HG03045 (cell line): ENCODE results near the gene COL4A2.

Source experiments
- ATAC-seq: cut with Tn5 transposase; IDR thresholded peaks from one replicate; pipeline ENCODE4 v1.9.1; 2021; ENCODE audit warnings: mild to moderate bottlenecking, moderate library complexity; ENCODE audit not compliant: unreplicated experiment

The COL4A2 gene

GRCh38 chr13:110306960-110307766 lies at the start of gene COL4A2, which contains the start of gene COL4A1:
Gene COL4A2, plus strand, starts transcription at chr13:110307284. Its CDS starts 620 bp downstream, at chr13:110307904.
Gene COL4A1, minus strand, starts transcription at chr13:110307157. Its CDS starts 130 bp downstream, at chr13:110307027.
- ATAC-seq = no peak

DNA sequence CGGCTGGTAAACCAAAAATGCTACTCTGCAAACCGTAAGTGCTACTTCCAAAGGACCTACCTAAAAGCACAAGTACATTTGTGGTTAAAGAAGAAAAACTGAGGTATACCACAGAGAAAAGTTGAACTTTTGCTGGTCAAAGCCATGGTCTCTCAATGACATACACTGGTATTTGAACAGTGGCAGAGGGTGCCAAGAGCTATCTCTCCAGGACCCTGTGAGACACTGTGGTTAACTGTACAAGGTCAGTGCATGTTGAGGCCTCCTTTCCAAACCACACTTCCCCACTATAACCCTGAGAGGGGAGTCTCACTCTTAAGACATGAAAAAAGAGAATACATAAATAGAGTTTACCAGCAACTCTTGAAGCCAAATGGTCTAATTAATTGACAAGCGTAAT lies 49.7 kb upstream of the COL4A2 start:
- ATAC-seq = no peak

DNA sequence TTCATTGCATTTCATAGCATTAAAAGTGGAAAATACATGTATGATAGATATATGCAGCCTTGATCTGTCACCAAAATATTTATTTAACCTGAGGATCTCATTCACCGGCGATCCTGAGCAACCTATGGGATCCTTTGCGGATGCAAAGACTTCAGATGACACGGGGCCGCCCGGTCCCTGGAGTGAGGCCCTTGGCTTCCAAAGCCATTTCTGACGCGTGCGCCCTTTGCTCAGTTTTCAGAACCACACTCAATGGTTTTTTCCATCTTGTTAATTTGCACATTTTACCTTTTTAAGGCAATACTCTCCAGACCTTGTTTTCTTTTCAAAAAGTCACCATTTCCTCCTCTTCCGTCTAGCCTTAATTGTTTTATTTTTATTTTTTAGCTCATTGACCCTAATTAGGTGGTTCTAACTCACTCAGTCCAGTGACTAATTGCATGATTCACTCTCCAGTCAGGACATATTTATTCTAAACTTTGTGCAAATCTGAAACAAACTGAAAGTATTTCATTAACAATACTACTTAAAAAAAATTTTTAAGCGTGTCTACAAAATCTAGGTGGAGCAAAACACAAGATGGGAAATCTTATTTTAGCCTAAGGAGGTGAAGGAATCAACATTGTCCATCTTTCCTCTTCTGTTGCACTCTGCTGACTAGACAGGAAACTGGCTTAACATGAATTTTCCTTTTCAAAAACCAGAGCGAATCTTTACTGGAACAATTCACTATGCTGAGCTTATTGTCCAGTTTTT lies 48.0 kb upstream of the COL4A2 start:
- ATAC-seq = no peak

GRCh38 chr13:110259651-110260050 lies 47.4 kb upstream of the COL4A2 start:
- no peak for ATAC-seq

DNA sequence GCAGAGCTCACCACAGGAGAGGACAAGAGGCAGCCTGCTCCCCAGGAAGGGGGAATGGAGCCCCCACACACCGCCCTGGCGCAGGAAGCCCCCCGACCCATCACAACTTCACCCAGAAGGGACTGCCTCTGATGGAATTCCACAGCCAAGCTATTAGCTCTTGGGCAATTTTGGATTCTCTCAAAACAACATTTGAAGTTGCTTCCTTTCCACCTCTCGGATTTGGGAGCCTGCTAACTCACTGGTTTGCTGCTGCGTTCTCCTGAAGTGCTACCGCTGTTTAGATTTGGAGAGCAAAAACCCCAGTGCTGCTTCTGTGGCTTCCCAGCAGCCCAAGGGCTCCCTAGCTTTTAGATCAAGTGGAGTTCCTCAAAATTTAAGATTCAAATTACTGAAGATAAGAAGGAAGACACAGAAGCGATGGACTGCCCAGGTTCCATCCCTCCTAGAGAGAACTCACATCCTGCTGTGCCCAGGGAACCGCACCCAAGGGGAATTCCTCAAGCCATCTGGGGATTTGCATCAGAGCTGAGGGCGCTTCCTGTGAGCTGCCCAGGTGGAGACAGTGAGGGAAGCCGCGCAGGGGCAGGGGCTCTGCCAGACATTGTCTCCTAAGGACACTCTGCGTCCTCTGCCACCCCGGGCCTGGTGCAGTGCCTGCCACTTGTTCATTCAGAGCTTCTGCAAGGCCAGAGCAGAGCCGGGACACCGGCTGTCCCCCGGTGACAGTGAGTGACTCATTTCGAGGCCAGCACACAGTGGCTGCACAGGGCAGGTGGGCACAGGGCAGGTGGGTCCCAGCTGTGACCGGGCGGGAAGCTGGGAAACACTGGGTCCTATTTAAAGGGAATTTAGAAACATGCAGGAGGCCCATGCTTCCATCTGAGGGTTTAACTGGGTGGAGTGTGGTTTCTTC lies 45.7 kb upstream of the COL4A2 start:
- ATAC-seq = no peak

GRCh38 chr13:110262082-110262436 lies 45.0 kb upstream of the COL4A2 start:
- ATAC-seq = no peak

DNA sequence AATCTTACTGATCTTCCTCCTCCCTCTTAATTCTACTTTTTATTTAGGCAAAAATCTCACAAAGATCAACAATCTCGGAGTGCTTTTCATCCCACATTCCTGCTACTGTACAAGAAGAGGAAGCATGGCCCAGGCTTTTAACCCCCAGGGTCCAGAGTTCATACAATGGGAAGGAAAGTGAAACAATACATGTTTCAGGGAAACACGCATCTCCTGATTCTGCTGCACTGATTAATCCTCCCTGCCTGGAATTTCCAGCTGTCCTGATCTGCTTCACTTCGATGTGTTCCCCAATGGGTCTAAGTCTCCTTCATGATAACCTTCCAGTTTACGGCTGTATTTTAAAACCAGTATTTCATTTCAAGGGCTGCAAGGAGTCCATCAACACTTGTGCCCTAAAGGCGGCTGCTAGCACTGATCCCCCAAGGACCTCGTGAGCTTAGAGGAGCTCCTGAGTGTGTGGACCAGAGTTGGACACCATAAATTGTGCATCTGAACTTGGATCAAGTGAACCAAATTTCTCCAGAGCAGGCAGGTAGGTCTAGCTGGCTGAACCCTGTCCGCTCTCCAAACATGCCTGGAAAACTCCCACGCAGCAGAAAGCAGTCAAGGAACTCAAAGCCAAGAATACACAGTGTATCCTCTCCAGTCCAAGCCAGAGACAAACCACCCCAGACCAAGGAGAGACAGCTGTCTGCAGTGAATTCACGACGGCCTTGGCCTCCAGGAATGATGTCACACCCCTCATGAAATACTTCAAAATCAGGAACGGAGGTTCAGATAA lies 44.4 kb upstream of the COL4A2 start:
- no peak for ATAC-seq

- ATAC-seq = no peak
Observed at GRCh38 chr13:110263404-110263803, 43.7 kb upstream of the COL4A2 start.

GRCh38 chr13:110263888-110264287 lies 43.2 kb upstream of the COL4A2 start:
- no peak for ATAC-seq

- no peak for ATAC-seq
Observed at GRCh38 chr13:110264685-110265275, 42.3 kb upstream of the COL4A2 start.

GRCh38 chr13:110265341-110265681 lies 41.8 kb upstream of the COL4A2 start:
- no peak for ATAC-seq

DNA sequence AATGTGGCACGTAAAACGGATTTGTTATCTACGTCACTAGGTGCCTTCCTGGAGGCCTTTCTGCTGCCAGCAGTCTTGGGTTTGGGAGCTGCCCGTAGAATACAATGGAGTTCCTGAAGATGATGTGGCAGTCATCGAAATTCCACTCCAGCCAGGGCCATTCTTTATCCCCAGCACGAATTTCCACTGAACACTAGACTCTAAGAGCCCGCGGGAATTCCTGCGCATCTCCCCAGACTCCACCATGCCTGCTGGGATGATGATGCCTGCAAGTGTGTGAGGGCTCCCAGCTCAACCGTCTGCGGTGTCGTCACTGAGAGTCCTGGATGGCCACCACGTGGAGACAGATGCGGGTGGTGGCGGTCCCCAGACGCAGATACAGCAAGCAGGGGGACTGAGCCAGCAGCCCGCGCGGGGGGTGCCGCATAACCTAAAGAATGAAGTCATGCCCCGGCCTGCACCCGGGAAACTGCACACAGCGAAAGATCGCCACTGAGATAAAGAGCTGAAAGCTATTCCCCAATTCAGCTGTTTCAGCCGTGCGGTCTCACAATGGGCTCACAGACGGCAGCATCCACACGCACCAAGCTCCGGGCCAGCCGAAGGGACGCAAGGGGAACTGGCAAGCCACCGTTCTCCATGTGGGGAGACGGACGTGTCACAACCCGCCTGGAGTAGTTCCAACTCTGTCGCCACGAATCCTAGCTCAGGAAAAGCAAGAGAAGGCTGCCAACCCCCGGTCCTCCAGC lies 41.2 kb upstream of the COL4A2 start:
- no peak for ATAC-seq

- ATAC-seq = no peak
Observed at GRCh38 chr13:110266431-110266809, 40.7 kb upstream of the COL4A2 start.

DNA sequence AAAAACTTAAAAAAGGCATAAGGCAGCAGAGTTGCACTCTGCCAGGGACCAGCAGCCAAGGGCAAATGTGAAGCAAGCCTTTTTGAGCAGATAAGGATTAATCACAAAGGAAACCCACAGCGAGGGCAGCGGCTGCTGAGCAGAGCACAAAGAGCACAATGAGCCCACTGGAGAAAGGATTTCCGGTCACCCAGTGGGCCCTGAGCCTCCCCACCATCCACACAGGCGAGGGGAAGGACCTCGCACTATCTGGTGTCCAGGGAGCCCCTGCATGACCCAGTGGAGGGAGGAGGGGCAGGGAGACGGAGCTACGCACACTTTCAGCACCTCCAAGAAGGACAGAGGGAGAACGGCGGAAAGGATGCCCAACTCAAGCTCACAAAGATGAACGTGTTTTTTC lies 40.1 kb upstream of the COL4A2 start:
- ATAC-seq = no peak

DNA sequence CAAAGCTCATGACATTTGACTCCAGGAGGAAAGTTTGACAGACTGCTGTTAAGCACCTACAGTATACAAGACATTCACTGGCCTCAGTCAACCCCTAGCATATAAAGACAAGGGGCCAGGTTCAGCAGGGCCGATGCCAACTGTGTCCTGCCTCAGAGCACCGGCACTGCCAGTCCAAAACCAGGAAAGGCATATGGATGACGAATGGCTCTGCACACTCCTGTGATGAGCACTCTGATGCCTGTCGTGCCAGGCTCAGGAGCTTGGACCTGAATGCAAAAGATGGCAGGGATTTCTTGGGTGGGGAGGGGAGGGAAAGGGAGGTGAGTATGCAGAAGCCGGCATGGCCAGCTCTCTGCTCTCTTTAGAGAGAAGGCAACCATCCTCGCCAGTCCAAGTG lies 39.0 kb upstream of the COL4A2 start:
- ATAC-seq = no peak

- no peak for ATAC-seq
Observed at GRCh38 chr13:110268576-110269185, 38.4 kb upstream of the COL4A2 start.

DNA sequence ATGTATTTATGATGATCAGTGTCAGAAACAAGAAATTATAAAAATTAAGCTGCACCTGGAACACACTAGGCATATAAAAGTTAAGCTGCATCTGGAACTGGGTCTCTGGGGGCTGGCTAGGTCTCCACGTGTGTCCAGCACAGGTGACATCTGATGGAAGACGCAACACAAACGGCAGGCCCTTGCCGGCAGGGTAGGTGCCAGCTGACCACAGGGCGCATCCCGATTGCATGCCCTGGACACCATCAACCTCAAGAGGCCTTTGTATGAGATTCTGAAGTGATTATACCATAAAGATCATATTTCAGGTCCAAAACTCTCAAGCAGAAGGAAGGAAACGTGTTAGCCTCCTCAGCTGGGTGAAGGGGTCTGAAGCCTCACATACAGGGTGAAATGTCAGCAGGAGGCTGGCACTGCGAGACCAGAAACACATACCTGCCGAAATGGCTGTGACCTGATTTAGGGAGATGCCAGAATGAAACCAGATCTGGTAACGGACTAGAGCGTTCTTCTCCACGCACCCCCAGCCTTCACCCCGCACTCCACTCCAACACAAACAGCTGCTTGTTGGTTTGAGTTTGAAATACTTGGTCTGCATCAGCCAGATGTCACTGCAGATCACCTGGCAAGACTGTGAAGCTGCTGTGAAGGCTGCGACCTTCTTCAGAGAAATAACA lies 37.4 kb upstream of the COL4A2 start:
- ATAC-seq = no peak

DNA sequence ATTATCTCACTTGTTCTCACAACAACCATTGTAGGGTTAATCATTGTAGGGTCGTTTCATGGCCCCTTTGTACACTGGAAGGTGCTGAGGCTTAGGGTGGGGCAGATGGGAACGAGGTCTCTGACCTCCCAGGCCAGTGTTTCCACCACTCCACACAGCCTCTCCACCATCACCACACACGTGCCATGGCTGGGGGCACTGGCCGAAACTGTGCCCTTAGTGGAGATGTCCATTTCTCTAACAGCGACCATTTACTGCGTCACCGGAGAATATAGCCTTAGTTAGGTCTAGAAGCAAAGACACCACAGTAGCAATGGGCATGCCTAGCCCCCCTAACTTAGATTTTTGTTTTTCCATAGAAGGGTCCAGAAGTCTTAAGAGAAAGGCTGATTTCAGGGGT lies 36.6 kb upstream of the COL4A2 start:
- ATAC-seq = no peak
